ENCODE results near the gene COL16A1. TPM values are rescaled to one million over a fixed set of nuclear protein-coding genes. Genes with fewer than 3 reads are reported as not detected.
"Not testable (repeated sequence)": the region's sequence is repeated elsewhere in the genome, so short reads cannot be mapped to it uniquely, and the experiment has no call there.

The COL16A1 gene
- total RNA-seq, 1 donor from 2014 or later = 158 TPM

DNA sequence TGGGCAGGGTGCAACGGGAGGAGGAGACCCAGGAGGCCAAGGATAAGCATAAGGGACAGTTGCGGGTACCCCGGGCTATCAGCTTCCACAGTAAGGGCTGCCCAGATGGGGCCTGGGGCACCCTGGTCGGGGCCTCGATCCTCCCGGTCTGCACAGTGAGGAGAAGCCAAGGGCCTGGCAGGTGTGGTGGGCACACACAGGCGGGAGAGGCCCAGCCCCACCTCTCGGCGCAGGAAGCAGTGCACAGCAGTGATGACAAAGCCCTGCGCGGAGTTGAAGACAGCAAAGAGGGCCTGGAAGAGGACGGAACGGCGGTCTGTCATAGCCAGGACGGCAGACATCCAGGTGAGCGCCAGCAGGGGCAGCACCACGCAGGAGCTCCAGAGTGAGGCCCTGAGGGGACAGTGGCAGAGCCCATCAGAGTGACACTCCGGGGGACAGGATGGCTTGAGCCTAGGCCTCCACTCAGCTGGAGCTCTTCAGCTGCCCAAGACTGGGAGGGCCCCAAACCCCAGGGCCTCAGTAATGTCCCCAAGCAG is 29.0 kb upstream of the COL16A1 start:
- DNase-seq = no peak

DNA sequence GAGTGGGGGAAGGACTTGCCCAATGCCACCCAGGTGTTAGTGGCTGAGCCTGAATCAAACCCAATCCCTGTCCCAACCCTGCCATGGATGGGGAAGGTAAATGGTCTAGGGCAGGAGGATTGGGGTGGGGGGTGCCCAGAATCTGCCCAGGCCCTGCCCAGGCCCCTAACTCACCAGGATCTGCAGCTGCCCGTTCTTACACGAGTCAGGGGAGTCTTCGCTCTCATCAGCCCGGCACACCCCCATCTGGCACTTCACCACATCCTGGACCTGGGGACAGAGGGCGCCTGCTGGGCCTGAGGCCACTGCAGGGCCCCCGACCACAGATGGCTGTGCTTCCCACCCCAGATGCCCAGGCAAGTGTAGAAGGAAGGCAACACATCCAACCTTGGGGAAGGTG is 28.5 kb upstream of the COL16A1 start:
- no peak for DNase-seq

DNA sequence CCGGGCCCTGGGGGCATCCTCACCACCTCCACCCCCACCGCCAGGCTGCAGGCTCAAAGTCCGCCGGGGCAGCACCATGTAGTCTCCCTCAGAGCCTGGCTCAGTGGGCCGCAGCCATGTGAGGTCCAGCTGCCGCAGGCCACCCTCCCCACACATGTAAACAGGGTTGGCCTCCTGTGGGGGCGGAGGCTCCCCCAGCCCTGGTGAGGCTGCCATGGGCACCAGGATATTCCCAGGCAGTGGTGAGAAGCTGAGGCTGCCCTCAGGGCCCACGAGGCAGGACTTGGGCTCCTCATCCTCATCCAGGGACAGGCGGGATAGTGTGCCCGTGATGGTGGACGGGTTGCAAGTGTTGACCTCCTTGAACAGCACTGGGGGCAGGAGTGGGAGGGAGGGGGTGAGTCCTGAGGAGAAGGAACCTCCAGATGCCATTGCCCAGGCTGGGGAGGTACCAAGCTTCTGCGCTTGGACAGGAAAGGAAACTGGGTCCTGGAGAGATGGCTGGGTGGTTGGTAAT is 27.3 kb upstream of the COL16A1 start:
- DNase-seq = no peak

DNA sequence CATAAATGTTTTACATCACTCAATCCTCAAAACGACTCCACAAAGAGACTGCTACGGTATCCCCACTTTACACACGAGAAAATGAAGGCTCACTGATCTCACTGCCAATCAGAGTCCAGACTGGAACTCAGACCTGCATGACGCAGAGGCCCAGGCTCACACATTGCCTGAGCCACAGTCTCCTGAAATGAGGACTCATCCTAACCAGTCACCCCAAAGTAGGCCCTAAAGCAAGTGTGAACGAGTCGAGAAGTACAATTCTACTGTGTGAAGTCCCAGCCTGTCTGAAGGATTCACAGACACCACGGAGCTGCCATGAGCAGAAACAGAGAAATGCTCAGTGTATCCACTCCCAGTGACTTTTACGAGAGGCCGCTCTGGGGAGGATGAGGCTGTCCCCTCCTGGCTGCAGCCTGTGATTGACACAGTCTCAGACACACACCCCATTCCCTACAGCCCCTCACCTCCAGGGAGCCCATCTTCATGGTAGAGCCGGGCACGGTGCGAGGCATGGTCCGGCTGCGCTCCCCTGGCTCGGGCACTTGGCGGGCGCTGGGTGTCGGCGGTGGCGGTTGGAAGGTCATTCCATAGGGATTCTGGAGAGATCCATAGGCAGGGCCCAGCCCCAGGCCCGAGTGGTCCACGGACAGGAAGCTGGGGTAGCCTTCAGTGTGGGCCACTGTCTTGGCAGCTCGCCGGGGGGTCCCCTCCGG is 26.7 kb upstream of the COL16A1 start:
- DNase-seq = no peak

DNA sequence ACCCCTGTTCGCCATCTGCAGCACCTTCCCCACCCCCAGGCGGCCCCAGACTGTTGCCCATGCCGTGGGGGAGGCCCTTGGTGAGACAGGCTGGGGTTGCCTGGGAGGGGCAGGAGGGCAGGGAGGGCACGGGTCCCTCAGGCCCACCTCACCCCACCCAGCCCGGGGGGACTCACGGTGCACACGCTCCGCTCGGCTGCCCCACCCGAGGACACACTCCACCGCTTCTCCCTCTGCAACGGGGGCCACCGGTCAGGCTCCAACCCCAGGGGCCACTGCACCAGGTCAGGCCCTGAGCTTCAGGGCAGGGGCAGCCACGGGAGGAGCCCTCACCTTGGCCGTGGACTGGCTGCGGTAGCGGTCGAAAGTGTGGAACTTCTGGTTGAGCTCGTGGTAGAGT is 24.0 kb upstream of the COL16A1 start:
- no peak for DNase-seq

DNA sequence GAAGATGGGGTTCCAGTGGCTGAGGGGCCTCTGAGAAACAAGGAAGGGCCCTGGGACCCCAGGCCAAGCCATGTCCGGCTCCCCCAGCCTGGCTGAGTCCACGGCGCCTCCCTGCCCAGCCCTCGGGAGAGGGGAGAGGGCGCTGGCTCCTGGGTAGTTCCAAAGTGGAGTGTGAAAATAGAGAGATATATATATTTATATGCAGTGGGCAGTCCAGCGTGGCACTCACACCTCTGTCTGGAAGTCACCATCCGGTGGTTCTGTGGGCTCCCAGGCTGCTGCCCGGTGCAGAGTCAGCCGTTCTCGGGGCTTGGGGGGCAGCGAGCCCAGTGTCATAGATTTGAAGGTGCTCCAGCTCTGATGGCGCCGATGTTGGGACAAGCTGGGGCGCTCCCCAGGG is 23.4 kb upstream of the COL16A1 start:
- no peak for DNase-seq

DNA sequence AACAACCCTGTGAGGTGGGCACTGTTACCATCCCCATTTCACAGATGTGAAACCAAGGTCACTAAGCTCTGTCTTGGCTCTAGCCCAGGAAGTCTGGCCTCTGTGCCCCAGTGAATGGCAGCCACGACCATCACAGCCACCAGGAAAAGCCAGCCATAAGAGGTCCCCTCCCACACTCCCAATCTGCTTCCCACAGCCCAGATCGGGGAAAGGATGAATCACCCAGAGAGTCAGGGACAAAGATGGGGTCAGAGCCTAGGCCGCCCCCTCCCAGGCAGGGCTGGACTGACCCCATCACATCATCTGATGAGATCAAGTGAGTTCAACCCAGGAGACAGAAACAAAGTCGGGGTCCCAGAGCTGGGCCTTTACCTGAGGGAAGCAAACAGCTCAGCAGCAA is 22.9 kb upstream of the COL16A1 start:
- no peak for DNase-seq

DNA sequence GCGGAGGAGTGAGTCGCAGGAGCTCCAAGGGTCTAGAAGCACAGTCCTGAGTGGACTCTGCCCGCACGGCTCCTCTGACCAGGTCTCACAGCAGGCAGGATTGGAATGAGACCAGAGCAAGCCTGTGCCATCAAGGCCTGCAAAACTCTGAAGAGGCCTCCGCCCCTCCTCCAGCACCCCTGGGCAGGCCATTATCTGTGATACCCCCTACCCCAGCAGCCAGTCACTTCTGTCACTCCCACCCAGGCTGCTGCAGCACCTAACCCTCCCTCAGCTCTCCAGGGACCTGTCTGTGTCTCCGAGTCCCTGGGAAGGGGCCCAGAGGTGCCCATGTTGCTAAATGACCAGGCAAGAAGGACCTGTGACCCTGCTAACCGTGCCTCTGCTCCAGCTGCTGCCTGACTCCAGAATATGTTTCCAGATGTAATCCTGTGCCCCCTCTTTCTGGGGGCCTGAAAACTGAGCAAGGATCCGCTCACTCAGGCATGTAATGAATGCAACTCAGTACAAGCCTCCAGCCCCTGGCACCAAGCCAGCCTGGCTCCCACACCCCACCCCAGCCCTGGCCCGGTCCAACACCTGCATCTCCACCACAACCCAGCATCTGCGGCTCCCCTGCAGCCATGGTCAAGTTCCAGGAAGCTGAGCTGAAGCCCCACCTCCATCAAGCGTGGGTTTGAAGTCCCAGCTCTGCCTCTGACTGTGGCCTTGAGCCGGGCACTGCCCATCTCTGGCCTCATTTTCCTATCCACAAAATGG is 22.1 kb upstream of the COL16A1 start:
- DNase-seq = peak; percentile 28

DNA sequence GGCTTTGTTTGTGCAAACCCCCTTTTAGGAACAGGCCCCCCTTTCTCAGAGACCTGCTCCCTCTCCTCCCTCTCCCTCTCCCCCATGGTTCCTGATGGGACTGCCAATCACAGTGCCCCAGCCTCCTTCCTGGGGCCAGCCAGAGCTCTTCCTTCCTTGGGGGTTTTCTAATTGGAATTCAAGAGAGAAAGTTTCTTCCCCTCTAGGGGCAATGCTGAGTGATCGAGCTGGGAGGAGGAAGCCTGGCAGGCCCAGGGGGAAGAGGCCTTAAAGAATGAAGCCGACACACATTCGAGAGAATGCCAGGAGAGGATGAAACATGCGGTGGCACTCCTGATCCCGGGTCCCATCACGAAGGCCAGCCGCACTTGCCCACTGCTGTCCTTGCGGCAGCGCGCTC is 21.3 kb upstream of the COL16A1 start:
- no peak for DNase-seq

DNA sequence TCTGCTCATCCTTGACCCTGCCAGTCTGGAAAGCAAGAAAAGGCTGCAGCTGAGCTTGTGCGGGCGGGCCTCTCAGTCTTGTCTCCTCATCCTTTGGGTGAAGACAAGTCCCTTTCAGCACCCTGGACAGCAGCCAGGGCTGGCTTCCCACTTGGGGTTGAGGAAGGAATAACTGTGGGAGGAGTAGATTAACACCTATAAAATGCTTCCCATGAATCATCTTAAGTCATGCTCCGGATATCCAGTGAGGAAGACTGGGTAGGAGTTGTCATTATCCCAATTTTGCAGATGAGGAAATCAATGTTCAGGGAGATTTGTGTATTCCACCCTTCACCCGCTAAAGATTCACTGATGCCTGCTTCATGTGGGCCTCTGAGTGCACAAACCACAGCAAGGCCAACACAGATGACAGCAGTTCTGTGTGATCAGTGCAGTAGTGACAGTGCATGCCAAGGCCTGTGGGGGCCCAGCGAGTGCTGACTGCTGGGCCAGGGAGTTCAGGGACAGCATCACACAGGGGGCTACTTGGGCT is 20.1 kb upstream of the COL16A1 start:
- DNase-seq = peak; percentile 90

DNA sequence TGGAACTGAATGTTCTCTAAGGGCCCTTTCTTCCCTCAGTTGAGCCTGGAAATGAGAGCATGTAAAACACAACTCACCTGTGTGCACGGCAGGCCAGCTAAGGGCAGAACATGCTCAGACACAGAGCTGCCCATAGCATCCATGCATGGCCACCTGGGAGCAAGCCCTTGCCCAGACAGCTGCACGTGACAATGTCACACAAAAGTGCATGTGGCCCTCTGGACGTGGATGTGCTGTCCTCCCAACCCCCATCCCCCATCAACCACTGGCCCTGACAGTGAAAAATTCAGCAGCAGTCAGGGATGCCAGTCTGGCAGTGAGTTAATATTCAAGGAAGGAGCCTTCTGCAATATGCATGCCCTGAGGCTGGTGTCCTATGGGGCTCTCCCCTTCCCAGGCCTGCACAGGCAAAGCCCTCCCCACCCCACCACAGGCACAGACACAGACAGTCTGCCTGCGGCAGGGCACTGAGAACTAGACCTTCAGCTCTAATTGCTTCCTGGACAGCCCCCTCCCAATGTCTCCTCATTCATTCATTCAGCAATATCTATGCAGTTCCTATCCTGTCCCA is 14.6 kb upstream of the COL16A1 start:
- no peak for DNase-seq

DNA sequence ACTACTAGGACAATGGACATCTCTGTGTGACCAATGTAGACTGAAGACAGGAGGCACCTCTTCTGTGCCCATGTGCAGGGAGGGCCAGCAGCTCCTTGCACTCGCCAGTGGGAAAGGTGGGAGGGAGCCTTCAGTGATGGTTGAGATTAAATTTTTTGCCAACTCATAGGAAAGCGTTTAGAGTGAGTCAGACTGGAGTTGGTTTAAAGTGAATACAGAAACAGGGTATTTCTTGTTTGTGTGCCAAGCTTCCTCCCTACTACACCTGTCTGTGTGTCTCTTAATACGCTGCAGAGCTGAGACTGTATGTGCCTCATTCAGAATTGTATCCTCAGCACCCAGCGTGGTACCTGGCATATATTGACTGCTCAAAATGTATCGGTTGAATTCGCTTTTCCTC is 13.5 kb upstream of the COL16A1 start:
- DNase-seq = no peak

DNA sequence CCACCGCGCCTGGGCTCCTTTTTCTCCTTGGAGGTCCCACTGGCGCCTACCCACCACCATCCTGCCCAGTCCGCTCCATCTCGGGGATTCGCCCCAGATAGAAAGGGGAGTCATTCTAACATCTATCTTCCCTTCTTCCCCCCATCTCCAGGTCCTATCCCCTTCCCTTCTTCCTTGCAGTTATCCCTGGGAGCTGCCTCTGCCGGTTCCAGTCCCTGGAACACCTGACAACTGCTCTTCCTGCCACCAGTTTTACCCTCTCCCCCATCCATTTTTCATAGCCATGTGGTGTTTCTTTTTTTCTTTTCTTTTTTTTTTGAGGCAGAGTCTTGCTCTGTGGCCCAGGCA is 12.0 kb upstream of the COL16A1 start:
- DNase-seq = no peak

DNA sequence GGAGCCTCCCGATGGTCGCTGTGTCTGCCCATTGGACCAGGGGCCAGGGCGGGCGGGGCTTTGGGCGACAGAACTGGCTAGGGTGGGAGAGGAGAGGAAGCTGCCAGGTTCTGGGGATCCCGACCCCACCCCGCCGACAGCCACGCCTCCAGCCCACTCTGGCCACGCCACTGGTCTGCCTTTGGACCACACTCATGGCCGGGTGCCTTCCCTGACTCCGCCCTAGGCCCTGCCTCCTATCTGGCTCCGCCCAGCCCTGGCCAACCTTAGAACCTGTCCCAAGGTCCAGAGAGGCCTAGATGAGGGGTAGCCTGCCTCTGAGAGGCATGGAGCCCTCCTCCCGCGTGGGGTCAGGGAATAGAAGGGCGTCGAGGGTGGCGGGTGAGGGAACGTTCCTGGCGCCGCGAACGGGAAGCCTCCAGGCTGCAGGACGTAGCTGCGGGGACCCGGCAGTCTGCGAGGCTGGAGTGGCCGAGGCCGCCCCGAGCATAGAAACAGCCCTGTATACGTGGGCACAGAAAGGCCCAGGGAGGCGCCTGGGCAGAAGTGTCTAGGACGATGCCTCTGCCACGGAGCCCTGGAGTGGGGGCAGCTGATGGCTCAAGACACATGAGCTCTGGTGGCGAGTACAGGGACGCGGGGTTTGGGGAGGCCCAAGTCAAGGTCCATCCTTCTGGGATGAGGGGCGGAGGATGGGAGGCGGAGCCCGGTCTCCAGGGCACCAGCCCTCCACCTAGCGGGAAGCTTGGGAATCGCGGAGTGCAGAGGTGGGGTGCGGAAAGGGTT is 11.5 kb upstream of the COL16A1 start:
- peak; percentile 97 for DNase-seq

DNA sequence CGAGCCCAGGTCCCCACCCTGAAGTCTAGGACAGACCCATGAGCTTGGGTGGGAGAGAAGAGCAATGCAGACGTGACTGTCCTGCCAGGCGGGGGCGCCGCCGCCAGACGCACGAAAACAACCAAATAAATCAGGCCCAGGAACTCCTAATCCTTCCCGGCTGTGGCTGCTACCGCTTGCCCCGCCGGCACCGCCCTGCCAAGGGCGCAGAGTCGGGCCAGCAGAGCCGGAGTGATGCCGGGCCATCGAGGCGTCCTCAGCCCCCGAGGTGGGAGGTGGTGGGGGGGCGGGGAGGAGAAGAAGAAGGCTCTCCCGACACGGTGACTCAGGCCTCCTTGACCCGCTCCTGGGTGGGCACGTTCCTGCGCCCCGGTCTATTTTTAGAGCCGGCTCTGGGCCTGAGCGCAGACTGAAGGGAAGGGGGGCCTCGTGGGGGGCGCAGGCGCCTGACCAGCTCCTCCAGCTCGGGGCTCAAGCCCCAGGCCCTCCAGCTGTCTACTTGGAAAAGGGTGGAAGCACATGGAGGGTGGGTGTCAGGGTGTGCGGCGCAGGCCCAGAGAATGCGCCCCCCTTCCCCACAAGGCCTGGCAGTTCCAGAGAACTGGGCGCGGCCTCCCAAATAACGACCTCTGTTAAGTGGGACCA is 10.7 kb upstream of the COL16A1 start:
- peak; percentile 90 for DNase-seq

DNA sequence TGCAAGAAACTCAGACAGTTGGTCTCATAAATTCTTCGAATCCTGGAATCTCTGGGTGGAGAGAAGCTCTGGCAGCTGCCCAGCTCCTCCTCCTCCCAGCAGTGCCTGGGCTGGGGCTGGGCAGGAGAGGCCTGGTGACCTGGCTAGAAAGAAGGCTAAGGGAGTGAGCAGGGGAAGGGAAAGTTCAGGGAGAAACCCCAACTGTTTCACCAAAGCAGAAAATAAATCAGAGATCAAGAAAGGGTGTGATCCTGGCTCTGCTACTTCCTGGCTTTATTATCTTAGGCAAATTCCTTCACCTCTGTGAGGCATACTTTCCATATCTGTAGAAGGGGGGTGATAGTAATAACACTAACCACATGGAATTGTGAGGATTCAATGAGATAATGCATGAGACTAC is 8.8 kb upstream of the COL16A1 start:
- DNase-seq = peak; percentile 69

DNA sequence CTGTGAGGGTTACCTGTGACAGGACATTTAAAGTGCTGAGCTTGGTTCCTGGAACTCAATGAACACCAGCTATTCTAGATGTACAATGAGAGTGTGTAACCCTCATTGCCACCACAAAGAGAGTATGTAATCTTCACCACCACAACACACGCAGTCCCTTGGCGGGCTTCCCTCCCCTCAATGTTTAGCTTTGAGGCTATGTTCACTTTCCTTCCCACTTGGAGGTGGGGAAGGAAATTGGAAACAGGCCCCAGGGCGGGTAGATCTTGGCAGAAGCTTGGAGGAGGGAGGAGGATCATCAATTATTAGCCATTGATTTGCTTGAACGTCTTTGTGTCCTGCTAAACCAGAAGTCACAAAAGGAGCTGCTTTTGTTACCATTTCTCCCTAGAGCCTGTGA is 8.3 kb upstream of the COL16A1 start:
- peak; percentile 38 for DNase-seq

DNA sequence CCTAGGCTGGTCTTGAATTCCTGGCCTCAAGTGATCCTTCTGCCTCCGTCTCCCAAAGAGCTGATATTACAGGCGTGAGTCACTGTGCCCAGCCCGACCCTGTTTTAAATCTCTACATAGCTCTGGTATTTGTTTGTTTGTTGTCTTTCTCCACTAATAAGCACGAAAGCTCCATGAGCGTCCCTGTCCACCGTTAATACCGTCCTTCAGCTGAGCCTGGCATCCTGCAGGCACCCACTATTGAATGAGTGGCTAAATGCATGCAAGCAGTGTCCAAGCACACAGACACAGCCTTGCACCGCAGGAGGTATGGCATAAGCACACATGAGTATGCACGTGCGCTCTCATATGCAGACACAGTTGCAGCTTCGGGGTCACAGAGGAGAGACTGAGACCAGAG is 4.5 kb upstream of the COL16A1 start:
- no peak for DNase-seq

DNA sequence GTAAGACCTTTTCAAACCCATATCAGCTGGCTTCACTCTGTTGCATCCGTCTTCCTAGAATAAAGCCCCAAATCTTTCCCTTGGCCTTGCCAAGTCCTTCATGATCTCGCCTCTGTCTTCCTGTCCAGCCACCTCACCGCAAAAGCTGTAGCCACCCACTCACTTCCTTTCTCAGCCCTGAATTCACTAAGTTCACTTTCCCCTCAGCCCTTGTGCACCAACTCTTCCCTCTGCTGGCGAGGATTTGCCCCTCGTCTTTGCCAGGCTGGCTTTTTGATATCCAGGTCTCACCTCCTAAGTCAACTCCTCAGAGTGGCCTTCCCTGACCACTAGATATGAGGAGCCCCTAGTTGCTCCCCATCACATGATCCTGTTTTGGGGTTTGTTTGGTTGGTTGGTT is 3.9 kb upstream of the COL16A1 start:
- DNase-seq = no peak

DNA sequence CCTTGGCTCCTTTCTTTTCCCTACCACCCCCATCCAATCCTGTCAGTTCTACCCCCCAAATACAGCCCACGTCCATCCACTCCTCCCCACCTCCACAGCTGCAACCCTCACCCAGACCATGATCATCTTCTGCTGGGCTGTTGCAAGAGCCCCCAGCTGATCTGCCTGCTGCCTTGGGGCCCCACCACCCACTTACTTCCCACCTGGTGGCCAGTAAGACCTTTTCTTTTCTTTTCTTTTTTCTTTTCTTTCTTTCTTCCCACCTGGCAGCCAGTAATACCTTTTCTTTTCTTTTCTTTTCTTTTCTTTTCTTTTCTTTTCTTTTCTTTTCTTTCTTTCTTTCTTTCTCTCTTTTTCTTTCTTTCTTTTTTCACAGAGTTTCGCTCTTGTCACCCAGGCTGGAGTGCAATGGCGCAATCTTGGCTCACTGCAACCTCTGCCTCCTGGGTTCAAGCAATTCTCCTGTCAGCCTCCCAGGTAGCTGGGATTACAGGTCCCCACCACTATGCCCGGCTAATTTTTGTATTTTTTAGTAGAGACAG is 3.3 kb upstream of the COL16A1 start:
- DNase-seq = not testable (repeated sequence)

DNA sequence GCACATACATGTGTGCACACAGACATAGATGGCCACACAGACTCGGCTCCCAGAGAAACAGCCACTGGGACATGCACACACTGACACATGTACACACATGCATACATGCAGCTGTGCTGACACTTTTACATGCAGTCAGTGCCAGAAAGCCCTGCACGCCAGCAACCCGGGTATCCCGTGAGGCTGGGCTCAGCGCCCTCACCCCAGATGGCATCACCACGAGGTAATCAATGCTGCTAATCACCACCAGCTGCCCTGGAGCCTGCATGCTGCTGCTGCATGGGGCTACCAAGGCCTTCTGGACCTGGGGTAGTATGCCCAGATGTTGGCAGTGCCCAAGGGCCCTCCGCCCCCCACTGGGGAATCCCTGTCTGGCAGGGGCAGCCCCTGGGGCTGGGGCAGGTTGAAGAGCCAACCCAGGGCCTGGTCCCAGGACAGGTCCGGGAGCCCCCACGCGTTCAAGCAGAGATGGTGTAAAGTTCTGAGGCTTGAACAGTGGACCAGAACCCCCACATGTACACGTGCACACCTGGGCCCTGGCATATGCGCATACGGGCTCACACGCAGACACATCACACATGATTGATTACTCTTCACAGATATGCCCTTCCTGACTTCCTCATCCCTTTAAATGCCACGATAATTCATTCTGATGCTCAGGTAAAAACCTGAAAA is 2.7 kb upstream of the COL16A1 start:
- no peak for DNase-seq
